Middle frontal gyrus (tissue), 1 donor: ENCODE measurements around the gene MTF2.
"Not testable (repeated sequence)": the region's sequence is repeated elsewhere in the genome, so short reads cannot be mapped to it uniquely, and the experiment has no call there.

Source experiments
- DNase-seq: peaks from one replicate; pipeline ENCODE4 v3.0.0-alpha.2; 2015; ENCODE audit warnings: low spot score; ENCODE audit errors: extremely low spot score

Gene MTF2

DNA sequence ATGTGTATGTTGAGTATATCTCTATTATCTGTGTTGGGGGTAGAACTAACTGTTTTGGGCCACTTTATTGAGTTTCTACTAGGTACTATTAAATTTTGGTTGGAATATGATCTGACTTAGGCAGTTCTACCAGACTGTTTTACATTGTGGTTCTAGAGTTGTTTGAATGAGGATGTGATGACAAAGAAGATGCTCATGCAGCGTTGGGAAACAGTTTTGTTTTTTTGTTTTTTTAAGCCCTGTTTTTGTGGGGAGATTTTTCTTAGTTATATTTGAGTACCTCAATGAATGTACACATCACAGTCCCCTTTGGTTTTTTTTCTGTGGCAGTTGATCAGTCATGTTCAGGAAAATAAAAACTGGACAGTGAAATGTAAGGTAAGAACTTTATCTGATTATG lies 61.0 kb downstream of the MTF2 start:
- no peak for DNase-seq

- DNase-seq = no peak
Observed at GRCh38 chr1:93142161-93142560, 63.1 kb downstream of the MTF2 start.

- no peak for DNase-seq
Observed at GRCh38 chr1:93143136-93143535, 64.1 kb downstream of the MTF2 start.

- no peak for DNase-seq
Observed at GRCh38 chr1:93143769-93144168, 64.7 kb downstream of the MTF2 start.

DNA sequence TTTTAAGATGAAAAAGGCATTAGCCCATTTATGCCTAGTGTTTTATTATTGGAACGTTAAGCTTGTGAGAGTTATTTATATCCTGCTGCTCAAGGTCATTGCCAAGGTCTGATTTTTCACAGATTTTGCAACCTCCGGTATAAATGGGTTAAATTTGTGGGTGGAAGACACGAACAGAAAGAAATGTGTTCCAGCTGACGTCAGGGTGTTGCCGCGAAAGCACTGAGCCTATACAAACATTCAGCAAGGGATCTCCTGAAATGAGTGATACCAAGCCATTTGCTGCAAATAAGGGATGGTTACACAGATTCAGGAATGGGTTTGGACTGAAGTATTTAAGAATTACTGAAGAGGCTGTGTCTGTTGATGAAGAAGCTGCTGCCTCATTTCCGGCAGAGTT lies 68.9 kb downstream of the MTF2 start:
- no peak for DNase-seq

GRCh38 chr1:93150729-93151128 lies 71.6 kb downstream of the MTF2 start:
- no peak for DNase-seq

DNA sequence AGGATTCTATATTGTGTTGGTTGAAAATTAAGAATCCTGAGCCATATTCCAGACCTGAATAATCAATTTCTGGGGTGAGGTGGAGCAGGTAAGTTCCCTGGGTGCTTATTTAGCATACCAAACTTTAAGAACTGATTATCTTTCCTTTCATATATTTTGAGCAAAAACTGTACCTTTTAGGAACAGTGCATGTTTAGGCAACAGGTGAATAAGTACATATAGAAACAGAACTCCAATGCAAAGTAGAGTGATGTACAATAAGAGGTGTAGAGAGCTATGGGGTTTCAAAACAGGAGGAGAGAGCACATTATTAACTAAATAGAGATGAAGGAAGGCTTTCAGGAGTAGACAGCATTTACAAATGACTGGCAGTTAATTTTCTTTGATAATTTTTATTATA lies 72.4 kb downstream of the MTF2 start:
- DNase-seq = no peak

GRCh38 chr1:93152835-93153234 lies 73.8 kb downstream of the MTF2 start:
- DNase-seq = no peak

- no peak for DNase-seq
Observed at GRCh38 chr1:93154898-93155297, 75.8 kb downstream of the MTF2 start.

DNA sequence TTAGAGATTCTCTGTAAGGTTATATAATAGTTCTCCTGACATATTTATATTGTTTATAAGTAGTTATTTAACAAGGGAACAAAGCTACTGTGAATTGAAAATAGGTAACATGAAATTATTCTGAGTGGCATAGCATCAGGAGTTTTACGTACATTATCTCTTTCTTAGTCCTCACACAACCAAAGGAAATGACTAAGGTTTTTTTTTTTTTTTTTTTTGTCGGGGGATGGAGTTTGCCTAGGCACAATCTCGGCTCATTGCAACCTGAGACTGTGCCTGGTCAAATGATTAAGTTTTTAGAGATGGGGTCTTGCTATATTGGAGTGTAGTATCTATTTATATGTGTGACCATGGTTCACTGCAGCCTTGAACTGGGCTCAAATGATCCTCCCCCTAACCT lies 76.3 kb downstream of the MTF2 start:
- DNase-seq = no peak

DNA sequence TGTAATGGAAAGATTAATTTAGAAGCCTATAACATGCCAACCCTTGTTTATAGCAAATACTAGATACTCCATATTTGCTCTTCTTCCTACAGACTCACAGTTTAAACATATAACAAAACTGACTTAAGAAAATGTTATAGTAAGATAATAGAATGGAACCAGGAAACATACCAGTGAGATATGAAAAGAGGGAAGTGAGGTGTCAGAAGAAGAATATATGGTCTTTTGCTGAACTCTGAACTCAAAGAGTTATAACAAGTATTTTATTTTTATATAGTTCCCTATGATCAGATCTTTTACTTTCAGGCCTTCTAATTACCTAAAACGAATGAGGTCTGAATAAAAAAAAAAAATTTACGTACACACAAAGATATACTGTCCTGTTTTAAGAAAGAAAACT lies 80.3 kb downstream of the MTF2 start:
- no peak for DNase-seq

- DNase-seq = not testable (repeated sequence)
Observed at GRCh38 chr1:93163314-93163713, 84.2 kb downstream of the MTF2 start.

DNA sequence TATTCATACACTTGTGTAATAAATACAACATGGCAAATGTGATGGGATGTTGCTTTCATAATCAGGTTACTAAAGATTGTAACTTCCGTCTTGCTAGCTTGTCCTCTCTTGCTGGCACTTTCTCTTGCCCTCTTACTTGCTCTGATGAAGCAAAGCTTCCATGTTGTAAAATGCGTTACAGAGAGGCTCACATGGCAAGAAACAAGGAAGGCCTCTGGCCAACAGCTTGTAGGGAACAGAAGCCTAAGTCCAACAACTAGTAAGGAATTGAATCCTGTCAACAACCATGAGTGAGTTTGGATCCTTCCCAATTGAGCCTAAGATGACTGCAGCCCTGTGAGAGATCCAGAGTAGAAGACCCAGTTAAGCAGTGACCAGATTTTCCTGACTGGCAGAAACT lies 85.7 kb downstream of the MTF2 start:
- no peak for DNase-seq

DNA sequence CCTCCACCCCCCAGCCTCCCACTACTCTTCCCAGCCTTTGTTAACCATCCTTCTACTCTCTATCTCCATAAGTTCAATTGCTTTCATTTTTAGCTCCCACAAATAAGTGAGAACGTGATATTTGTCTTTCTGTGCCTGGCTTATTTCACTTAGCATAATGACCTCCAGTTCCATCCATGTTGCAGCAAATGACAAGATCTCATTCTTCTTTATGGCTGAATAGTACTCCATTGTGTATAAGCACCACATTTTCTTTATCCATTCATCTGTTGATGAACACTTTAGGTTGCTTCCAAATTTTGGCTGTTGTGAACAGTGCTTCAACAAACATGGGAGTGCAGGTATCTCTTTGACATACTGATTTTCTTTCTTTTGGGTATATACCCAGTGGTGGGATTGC lies 86.8 kb downstream of the MTF2 start:
- DNase-seq = not testable (repeated sequence)

GRCh38 chr1:93167006-93167405 lies 87.9 kb downstream of the MTF2 start:
- no peak for DNase-seq

DNA sequence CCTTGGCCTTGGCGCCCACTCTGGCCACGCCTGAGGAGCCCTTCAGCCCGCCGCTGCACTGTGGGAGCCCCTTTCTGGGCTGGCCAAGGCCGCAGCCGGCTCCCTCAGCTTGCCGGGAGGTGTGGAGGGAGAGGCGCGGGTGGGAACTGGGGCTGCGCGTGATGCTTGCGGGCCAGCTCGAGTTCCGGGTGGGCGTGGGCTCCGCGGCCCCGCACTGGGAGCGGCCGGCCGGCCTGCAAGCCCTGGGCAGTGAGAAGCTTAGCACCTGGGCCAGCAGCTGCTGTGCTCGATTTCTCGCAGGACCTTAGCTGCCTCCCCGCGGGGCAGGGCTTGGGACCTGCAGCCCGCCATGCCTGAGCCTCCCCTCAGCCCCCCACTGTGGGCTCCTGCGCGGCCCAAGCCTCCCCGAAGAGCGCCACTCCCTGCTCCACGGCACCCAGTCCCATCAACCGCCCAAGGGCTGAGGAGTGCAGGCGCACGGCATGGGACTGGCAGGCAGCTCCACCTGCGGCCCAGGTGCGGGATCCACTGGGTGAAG lies 91.1 kb downstream of the MTF2 start:
- not testable (repeated sequence) for DNase-seq

DNA sequence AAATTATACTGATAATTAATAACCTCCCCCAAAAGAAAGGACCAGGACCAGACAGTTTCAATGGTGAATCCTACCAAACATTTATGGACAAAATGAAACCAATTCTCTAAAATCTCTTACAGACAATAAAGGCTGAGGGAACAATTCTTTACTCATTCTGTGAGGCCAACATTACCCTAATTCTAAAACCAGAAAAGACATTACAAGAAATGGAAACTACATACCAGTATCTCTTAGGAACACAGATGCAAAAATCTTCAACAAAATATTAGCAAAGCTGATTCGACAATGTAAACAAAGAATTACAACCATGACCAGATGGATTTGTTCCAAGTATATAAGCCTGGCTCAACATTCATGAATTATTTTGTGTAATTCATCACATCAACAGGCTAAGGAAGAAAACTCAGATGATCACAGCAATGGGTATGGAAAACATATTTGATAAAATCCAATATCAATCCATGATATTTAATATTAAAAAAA lies 92.5 kb downstream of the MTF2 start:
- no peak for DNase-seq

DNA sequence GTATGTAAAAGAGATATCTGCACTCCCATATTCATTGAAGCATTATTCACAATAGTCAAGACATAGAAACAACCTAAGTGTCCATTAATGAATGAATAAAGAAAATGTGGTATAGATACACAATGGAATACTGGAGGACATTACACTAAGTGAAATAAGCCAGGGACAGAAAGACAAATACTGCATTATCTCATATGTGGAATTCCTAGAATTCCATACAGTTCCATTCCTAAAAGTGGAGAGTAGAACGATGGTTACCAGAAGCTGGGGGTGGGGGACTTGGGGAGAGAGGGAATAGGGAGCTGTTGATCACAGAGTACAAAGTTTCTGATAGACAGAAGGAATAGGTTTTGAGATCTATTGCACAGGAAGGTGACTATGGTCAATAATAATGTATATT lies 93.7 kb downstream of the MTF2 start:
- no peak for DNase-seq

- DNase-seq = not testable (repeated sequence)
Observed at GRCh38 chr1:93174638-93175037, 95.6 kb downstream of the MTF2 start.

DNA sequence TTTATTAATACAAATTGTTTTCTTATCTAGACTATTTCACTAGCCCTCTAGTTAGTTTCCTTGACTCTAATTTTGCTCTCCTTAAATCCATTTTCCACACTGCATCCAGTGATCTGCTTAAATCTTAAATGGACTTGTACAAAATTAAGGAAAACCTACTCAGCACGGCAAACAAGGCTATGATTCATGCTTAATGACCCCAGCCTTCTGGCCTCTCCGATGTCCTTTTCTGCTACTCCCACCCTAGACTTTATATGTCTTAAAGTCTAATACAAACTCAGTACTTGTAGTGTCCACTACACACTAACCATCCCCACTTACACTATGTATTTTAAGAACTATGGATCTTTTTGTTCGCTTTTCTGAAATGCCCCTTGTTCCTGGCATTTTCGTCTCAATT lies 98.9 kb downstream of the MTF2 start:
- no peak for DNase-seq

DNA sequence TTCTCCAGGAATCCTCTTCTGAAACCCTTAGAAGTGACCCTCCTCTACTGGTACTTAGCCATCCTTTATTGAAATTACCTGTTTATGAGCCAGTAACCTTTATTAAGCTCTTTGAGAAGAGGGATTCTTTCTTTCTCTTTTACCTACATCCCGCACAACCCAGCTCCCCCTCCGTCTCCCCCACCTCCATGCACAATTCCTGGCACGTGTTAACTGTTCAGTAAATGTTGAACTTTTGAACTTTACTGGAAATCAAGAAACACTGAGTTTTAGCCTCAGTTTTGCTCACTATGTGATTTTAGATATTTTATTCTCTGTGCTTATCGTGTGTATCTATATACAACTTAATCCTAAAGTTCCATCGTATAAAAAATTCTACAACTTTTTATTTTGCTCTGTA lies 99.3 kb downstream of the MTF2 start:
- DNase-seq = no peak

- peak; percentile 96 for DNase-seq
Observed at GRCh38 chr1:93179886-93180722, 101.0 kb downstream of the MTF2 start, which contains the start of gene TMED5. TMED5 (minus strand) TSS chr1:93180413; CDS start chr1:93180242, 171 bp downstream.
